ENCODE data around the gene CRYBG3. TPM values are rescaled to one million over a fixed set of nuclear protein-coding genes. Genes with fewer than 3 reads are reported as not detected.
A peak's percentile ranks its signal among the peaks of the same experiment; 100 is the strongest.

CRYBG3 gene
- total and polyA plus RNA-seq, 2 of the 13 experiments (the other 11 are each of a cell fraction or from before 2014, with no cell fraction given) = 3.8 to 15.9 TPM

GRCh38 chr3:97992547-97993173 lies 170.8 kb downstream of the CRYBG3 start (continued):
- TF ChIP-seq ZNF17 (CRISPR knock-in tag; IDR thresholded peaks at IDR 0.05) (no peak), HOXA9 (CRISPR knock-in tag; IDR thresholded peaks at IDR 0.05; ENCODE audit: borderline replicate concordance) (no peak; the same call in 1 of the 2 replicates), IRX3 (CRISPR knock-in tag; IDR thresholded peaks at IDR 0.05; ENCODE audit: borderline replicate concordance, low read depth) (no peak), PHF5A (CRISPR knock-in tag; IDR thresholded peaks at IDR 0.05; ENCODE audit: low read depth, unreplicated experiment) (no peak), PPARG (CRISPR knock-in tag; conservative IDR thresholded peaks at IDR 0.05) (no peak), HNRNPLL (IDR thresholded peaks at IDR 0.05; ENCODE audit: low read depth, low read length, poor library complexity, severe bottlenecking) (no peak), ZNF264 (CRISPR knock-in tag; IDR thresholded peaks at IDR 0.05) (0 out of 2 replicates have a peak, but pooled peaks have one; percentile 33), SP140L (CRISPR knock-in tag; IDR thresholded peaks at IDR 0.05; ENCODE audit: borderline replicate concordance) (no peak), ZNF549 (CRISPR knock-in tag; IDR thresholded peaks at IDR 0.05) (no peak), RORA (CRISPR knock-in tag; IDR thresholded peaks at IDR 0.05) (no peak), ZNF331 (CRISPR knock-in tag; IDR thresholded peaks at IDR 0.05) (no peak), REPIN1 (CRISPR knock-in tag; IDR thresholded peaks at IDR 0.05; ENCODE audit: borderline replicate concordance, low read depth) (no peak), DZIP1 (CRISPR knock-in tag; IDR thresholded peaks at IDR 0.05) (no peak), CCDC6 (CRISPR knock-in tag; IDR thresholded peaks at IDR 0.05) (no peak), RARA (CRISPR knock-in tag; IDR thresholded peaks at IDR 0.05) (no peak), RNF2 (conservative IDR thresholded peaks at IDR 0.05; ENCODE audit: low read depth) (no peak), ZNF788 (CRISPR knock-in tag; IDR thresholded peaks at IDR 0.05; ENCODE audit: borderline replicate concordance) (no peak; the same call in 1 of the 2 replicates), KMT2A (CRISPR knock-in tag; IDR thresholded peaks at IDR 0.05) (no peak), HDAC1 (CRISPR knock-in tag; IDR thresholded peaks at IDR 0.05) (0 out of 2 replicates have a peak, but pooled peaks have one; percentile 11), CC2D1A (CRISPR knock-in tag; IDR thresholded peaks at IDR 0.05) (no peak), MED8 (CRISPR knock-in tag; IDR thresholded peaks at IDR 0.05; ENCODE audit: insufficient replicate concordance) (no peak), ZZZ3 (CRISPR knock-in tag; IDR thresholded peaks at IDR 0.05; ENCODE audit: borderline replicate concordance) (no peak), NFYC (CRISPR knock-in tag; IDR thresholded peaks at IDR 0.05) (no peak)
- TF ChIP-seq, protein P1, sequence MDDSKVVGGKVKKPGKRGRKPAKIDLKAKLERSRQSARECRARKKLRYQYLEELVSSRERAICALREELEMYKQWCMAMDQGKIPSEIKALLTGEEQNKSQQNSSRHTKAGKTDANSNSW (CRISPR knock-in tag; IDR thresholded peaks at IDR 0.05; ENCODE audit: borderline replicate concordance) = no peak
- TF ChIP-seq, protein P2, sequence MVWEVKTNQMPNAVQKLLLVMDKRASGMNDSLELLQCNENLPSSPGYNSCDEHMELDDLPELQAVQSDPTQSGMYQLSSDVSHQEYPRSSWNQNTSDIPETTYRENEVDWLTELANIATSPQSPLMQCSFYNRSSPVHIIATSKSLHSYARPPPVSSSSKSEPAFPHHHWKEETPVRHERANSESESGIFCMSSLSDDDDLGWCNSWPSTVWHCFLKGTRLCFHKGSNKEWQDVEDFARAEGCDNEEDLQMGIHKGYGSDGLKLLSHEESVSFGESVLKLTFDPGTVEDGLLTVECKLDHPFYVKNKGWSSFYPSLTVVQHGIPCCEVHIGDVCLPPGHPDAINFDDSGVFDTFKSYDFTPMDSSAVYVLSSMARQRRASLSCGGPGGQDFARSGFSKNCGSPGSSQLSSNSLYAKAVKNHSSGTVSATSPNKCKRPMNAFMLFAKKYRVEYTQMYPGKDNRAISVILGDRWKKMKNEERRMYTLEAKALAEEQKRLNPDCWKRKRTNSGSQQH (CRISPR knock-in tag; IDR thresholded peaks at IDR 0.05; ENCODE audit: low read depth) = no peak
- TF ChIP-seq, protein P3, sequence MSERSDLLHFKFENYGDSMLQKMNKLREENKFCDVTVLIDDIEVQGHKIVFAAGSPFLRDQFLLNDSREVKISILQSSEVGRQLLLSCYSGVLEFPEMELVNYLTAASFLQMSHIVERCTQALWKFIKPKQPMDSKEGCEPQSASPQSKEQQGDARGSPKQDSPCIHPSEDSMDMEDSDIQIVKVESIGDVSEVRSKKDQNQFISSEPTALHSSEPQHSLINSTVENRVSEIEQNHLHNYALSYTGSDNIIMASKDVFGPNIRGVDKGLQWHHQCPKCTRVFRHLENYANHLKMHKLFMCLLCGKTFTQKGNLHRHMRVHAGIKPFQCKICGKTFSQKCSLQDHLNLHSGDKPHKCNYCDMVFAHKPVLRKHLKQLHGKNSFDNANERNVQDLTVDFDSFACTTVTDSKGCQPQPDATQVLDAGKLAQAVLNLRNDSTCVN (CRISPR knock-in tag; IDR thresholded peaks at IDR 0.05; ENCODE audit: borderline replicate concordance) = no peak
